Measurements from ENCODE around the gene GRHL3. TPM values are rescaled to one million over a fixed set of nuclear protein-coding genes. Genes with fewer than 3 reads are reported as not detected.

Gene GRHL3
- total RNA-seq, 4 donors from 2014 or later: 77.6 to 179 (median 115) TPM

- intact Hi-C loops (cut with DNase I): no loop called here
- WGBS, 2 donors: 88 to 95% methylated on average over 8 to 18 of the region's 19 CpGs
- H3K27ac ChIP-seq: peak overlapping the region in 1 of 4 donors; percentile 5
- H3K4me3 ChIP-seq: no peak overlapping the region
- H3K36me3 ChIP-seq: peaks cover 0 to 100% (median 12%) of the 10 kb centered on the region in 3 donors
- H3K4me1 ChIP-seq: no peaks in the 10 kb centered on the region
- no peak for DNase-seq
- H3K9me3 ChIP-seq: no peaks in the 10 kb centered on the region
- H3K27me3 ChIP-seq: no peaks in the 10 kb centered on the region
- TF ChIP-seq POLR2A (IDR thresholded peaks at IDR 0.05): no peak
- TF ChIP-seq, protein P1, sequence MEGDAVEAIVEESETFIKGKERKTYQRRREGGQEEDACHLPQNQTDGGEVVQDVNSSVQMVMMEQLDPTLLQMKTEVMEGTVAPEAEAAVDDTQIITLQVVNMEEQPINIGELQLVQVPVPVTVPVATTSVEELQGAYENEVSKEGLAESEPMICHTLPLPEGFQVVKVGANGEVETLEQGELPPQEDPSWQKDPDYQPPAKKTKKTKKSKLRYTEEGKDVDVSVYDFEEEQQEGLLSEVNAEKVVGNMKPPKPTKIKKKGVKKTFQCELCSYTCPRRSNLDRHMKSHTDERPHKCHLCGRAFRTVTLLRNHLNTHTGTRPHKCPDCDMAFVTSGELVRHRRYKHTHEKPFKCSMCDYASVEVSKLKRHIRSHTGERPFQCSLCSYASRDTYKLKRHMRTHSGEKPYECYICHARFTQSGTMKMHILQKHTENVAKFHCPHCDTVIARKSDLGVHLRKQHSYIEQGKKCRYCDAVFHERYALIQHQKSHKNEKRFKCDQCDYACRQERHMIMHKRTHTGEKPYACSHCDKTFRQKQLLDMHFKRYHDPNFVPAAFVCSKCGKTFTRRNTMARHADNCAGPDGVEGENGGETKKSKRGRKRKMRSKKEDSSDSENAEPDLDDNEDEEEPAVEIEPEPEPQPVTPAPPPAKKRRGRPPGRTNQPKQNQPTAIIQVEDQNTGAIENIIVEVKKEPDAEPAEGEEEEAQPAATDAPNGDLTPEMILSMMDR (IDR thresholded peaks at IDR 0.05): no peak
These were observed 28.2 kb downstream of the GRHL3 start for GRCh38 chr1:24347159-24347934.

- no peaks in the 10 kb centered on the region for H3K27me3 ChIP-seq
- no peak overlapping the region for H3K4me3 ChIP-seq
- no peaks in the 10 kb centered on the region for H3K9me3 ChIP-seq
- peaks cover 0 to 100% (median 4%) of the 10 kb centered on the region in 3 donors for H3K36me3 ChIP-seq
- 87 to 93% methylated on average over 6 to 10 of the region's 10 CpGs for WGBS, 2 donors
- H3K27ac ChIP-seq: no peak overlapping the region
- no peaks in the 10 kb centered on the region for H3K4me1 ChIP-seq
- no peak for TF ChIP-seq POLR2A (IDR thresholded peaks at IDR 0.05)
- TF ChIP-seq, protein P1 (IDR thresholded peaks at IDR 0.05): no peak
- intact Hi-C loops (cut with DNase I): no loop called here
- DNase-seq: no peak
These were observed 29.0 kb downstream of the GRHL3 start for GRCh38 chr1:24348196-24348595.

GRCh38 chr1:24349891-24350290 lies 30.7 kb downstream of the GRHL3 start:
- H3K27ac ChIP-seq: peak overlapping the region in 2 of 4 donors; percentile 21 to 41
- WGBS, 2 donors: 34 to 45% methylated on average over 2 of the region's 2 CpGs
- no peaks in the 10 kb centered on the region for H3K9me3 ChIP-seq
- TF ChIP-seq POLR2A (IDR thresholded peaks at IDR 0.05): no peak
- TF ChIP-seq, protein P1 (IDR thresholded peaks at IDR 0.05): no peak
- H3K4me3 ChIP-seq: no peak overlapping the region
- no peaks in the 10 kb centered on the region for H3K27me3 ChIP-seq
- intact Hi-C loops (cut with DNase I): no loop called here
- no peak for DNase-seq
- H3K4me1 ChIP-seq: no peaks in the 10 kb centered on the region
- peaks cover 0 to 100% (median 3%) of the 10 kb centered on the region in 3 donors for H3K36me3 ChIP-seq

GRCh38 chr1:24351247-24351646 lies 32.1 kb downstream of the GRHL3 start:
- Histone ChIP-seq H3K27ac (no peak overlapping the region), H3K4me1 (no peaks in the 10 kb centered on the region), H3K36me3 (peaks cover 0 to 100% (median 3%) of the 10 kb centered on the region in 3 donors), H3K4me3 (no peak overlapping the region), H3K27me3 (no peaks in the 10 kb centered on the region), H3K9me3 (no peaks in the 10 kb centered on the region)
- DNase-seq: no peak
- WGBS, 2 donors: 73 to 82% methylated on average over 4 of the region's 4 CpGs
- intact Hi-C loops (cut with DNase I): no loop called here
- TF ChIP-seq POLR2A (IDR thresholded peaks at IDR 0.05): no peak
- TF ChIP-seq, protein P1 (IDR thresholded peaks at IDR 0.05): no peak

DNA sequence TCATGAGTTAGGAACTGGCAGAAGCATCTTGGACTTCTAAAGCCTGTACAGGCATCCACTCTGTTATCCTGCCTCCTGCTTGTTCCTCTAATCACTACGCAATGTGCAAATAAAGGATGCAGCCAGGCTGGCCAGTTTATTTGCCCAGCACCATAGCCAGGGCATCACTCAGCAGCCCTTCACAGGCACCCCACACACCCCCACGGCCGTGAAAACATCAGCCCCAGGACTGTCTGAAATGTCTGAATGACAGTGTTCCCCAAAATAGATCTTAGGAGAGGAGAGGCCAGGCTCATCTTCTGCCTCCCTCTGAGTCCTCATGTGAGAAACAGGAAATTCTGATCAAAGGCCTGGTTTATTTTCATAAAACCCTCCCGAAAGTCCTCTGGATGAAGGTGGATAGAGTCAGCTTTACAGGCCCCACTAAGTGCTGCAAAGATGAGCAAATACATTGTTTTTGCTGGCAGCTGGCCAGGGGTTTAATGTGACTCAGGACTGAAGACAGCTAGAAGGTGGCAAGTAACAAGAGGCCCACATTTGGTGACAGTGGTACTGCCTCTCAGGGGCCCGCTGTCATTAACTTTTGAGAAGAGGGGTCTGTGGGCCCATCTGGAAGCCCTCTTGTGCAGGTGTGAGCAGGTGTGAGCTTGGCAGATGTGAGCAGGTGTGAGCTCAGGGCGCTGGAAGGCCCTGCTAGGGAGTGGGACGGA lies 32.9 kb downstream of the GRHL3 start:
- no peak for DNase-seq
- Histone ChIP-seq H3K4me3 (no peak overlapping the region), H3K36me3 (peaks cover 0 to 100% (median 3%) of the 10 kb centered on the region in 3 donors), H3K27me3 (no peaks in the 10 kb centered on the region), H3K4me1 (no peaks in the 10 kb centered on the region), H3K9me3 (no peaks in the 10 kb centered on the region), H3K27ac (peak overlapping the region in 1 of 4 donors; percentile 3)
- WGBS, 2 donors: 74 to 84% methylated on average over 3 to 7 of the region's 7 CpGs
- TF ChIP-seq POLR2A (IDR thresholded peaks at IDR 0.05): no peak
- TF ChIP-seq, protein P1 (IDR thresholded peaks at IDR 0.05): no peak
- intact Hi-C loops (cut with DNase I): no loop called here
